K562 (cell line): ENCODE data around the gene TERT. TPM values are rescaled to one million over a fixed set of nuclear protein-coding genes. Genes with fewer than 3 reads are reported as not detected.

Experiments
- ATAC-seq: fragments of 200-7000 bp; cut with Tn5 transposase; 3 replicates; pipeline ENCODE4 v1.9.1; 2020; ENCODE audit warnings: moderate library complexity
- BruUV-seq: library from RNA; stranded (reverse); fragments of 400-500 nt; replicated peaks from 2 replicates; lab custom pipeline; 2021; lab: Mats Ljungman, UMichigan
- CTCF ChIA-PET: fragments of 300-600 bp; formaldehyde crosslinking; extraction: SDS; loops from one replicate; lab custom pipeline; 2021; ENCODE audit warnings: low intra/inter-chr PET ratio; lab: Yijun Ruan, JAX
- POLR2A ChIA-PET: fragments of 300-600, 350-650 bp; sonication (Branson Sonifier 250); formaldehyde crosslinking; extraction: SDS; loops from one replicate; lab custom pipeline; 2021; ENCODE audit warnings: antibody characterized with exemption, inconsistent platforms; lab: Yijun Ruan, JAX
- DNase-seq, 4 experiments: peaks; one replicate each; pipeline versions ENCODE4 v3.0.0 to v3.0.0-alpha.2; 2011 to 2018; ENCODE audit warnings: low spot score in 3 of 4, mixed read lengths in 3 of 4; ENCODE audit errors: extremely low read depth in 1 of 4
- FAIRE-seq: peaks from 2 replicates; lab custom pipeline; 2011; peaks lifted over from hg19 to GRCh38; lab: Jason Lieb, UNC
- H2AFZ ChIP-seq: 2 replicates; pipeline ENCODE4 v1.6.0; 2011; ENCODE audit warnings: low read depth, low read length, control low read depth, inconsistent platforms
- H3K27ac ChIP-seq: fragments of 200-600 bp; 3 replicates; pipeline ENCODE4 v1.8.0; 2011; ENCODE audit warnings: low read depth, mild to moderate bottlenecking, control low read depth, inconsistent platforms, low read length, moderate library complexity, mixed read lengths; ENCODE audit errors: extremely low read depth
- H3K27me3 ChIP-seq, 2 experiments: fragments of 300-600 bp in 1 of 2; 2 replicates in 1 of 2; 3 replicates in 1 of 2; pipeline versions ENCODE4 v1.6.0 to v1.8.0; 2011; ENCODE audit warnings: inconsistent platforms in 2 of 2, low read length in 2 of 2, mild to moderate bottlenecking in 1 of 2, mixed read lengths in 1 of 2, moderate library complexity in 1 of 2; ENCODE audit not compliant: control insufficient read depth in 2 of 2, insufficient read depth in 2 of 2
- H3K36me3 ChIP-seq: fragments of 300-600 bp; 3 replicates; pipeline ENCODE4 v1.8.0; 2011; ENCODE audit warnings: mild to moderate bottlenecking, low read length, inconsistent platforms; ENCODE audit not compliant: control insufficient read depth, insufficient read depth
- H3K4me1 ChIP-seq, 2 experiments: fragments of 200-600 bp in 1 of 2; replicated peaks in 1 of 2; 2 replicates in 1 of 2; 3 replicates in 1 of 2; pipeline versions ENCODE4 v1.5.1 to v1.8.0; 2011; ENCODE audit warnings: inconsistent platforms in 2 of 2, low read length in 2 of 2, mild to moderate bottlenecking in 1 of 2, mixed read lengths in 1 of 2, moderate library complexity in 1 of 2; ENCODE audit not compliant: control insufficient read depth in 2 of 2, insufficient read depth in 2 of 2
- H3K4me2 ChIP-seq: 2 replicates; pipeline ENCODE4 v1.6.1; 2011; ENCODE audit warnings: low read length, control low read depth, inconsistent platforms, mixed read lengths; ENCODE audit not compliant: insufficient read depth
- H3K4me3 ChIP-seq: fragments of 200-600 bp; sonication (generic), shearing (Covaris generic); 2 replicates; pipeline ENCODE4 v1.5.1; 2016; ENCODE audit warnings: control low read depth, inconsistent platforms
- H3K79me2 ChIP-seq: fragments of 200-600 bp; 3 replicates; pipeline ENCODE4 v1.8.0; 2011; ENCODE audit warnings: low read length, inconsistent platforms; ENCODE audit not compliant: control insufficient read depth, insufficient read depth
- H3K9ac ChIP-seq, 2 experiments: 2 replicates each; pipeline versions ENCODE4 v1.6.0 to v1.6.1; 2011; ENCODE audit warnings: low read depth in 2 of 2, low read length in 2 of 2, control low read depth in 1 of 2, inconsistent platforms in 1 of 2, mild to moderate bottlenecking in 1 of 2, mixed read lengths in 1 of 2; ENCODE audit not compliant: insufficient read depth in 1 of 2
- H3K9me1 ChIP-seq: one replicate; pipeline ENCODE4 v1.6.0; 2011; ENCODE audit warnings: inconsistent platforms, mild to moderate bottlenecking, low read length, moderate library complexity; ENCODE audit not compliant: control insufficient read depth, insufficient read depth
- H3K9me3 ChIP-seq: replicated peaks from 2 replicates; pipeline ENCODE4 v1.5.1; 2011; ENCODE audit warnings: low read depth, low read length, inconsistent platforms; ENCODE audit not compliant: control insufficient read depth, insufficient read depth
- H4K20me1 ChIP-seq: replicated peaks from 2 replicates; pipeline ENCODE4 v1.6.1; 2011; ENCODE audit warnings: low read length, inconsistent platforms, mixed read lengths; ENCODE audit not compliant: control insufficient read depth, insufficient read depth
- BRD9 ChIP-seq: fragments of 450-650 bp; IDR thresholded peaks from 2 replicates; pipeline ENCODE4 v1.6.1; 2018; ENCODE audit warnings: low read depth; ENCODE audit not compliant: partially characterized antibody
- PYGO2 ChIP-seq: fragments of 450-650 bp; IDR thresholded peaks from 2 replicates; pipeline ENCODE4 v1.6.1; 2016; ENCODE audit warnings: mild to moderate bottlenecking, missing genetic modification characterization, moderate library complexity, missing compliant biosample characterization
- SMARCA4 ChIP-seq: fragments of 450-650 bp; IDR thresholded peaks from 2 replicates; pipeline ENCODE4 v1.6.1; 2016
- TCF3 ChIP-seq: sonication (generic); formaldehyde crosslinking; IDR thresholded peaks from 2 replicates; pipeline ENCODE4 v1.4.0; 2020; ENCODE audit warnings: mild to moderate bottlenecking, missing genetic modification reagents
- WGBS: fragments of 100-300 bp; shearing (Covaris generic); methylation state at CpG from one replicate; pipeline ENCODE4 v1.1.6; 2016; ENCODE audit warnings: low coverage, mixed read lengths; ENCODE audit not compliant: insufficient coverage; ENCODE audit errors: missing lambda C conversion rate; 5-methylcytosine and 5-hydroxymethylcytosine counted together
- in situ Hi-C: fragments of 300-500 bp; cut with MboI; formaldehyde crosslinking; loops from 4 replicates; pipeline ENCODE4 v1.15.0; 2018; ENCODE audit warnings: inconsistent platforms, mixed read lengths
- intact Hi-C: fragments of 100-400 bp; cut with micrococcal nuclease; formaldehyde crosslinking; loops from 2 replicates; pipeline ENCODE4 v1.14.2; 2022
- polyA plus RNA-seq, 8 experiments: library from polyadenylated mRNA; depleted of rRNA in 4 of 8; stranded (reverse) in 5 of 8; unstranded in 3 of 8; fragments of >200 nt; fragmentation: Nextera tagmentation in 2 of 8; fragmentation: Illumina TruSeq in 1 of 8; extraction: Ambion mirVana in 2 of 8; extraction: Trizol in 1 of 8; gene quantifications; 2 replicates each; pipeline versions ENCODE4 v1.2.1 to v1.2.3, GENCODE V29; 2011 to 2014; ENCODE audit warnings: inconsistent platforms in 1 of 8, missing spikeins in 1 of 8
- total RNA-seq, 7 experiments: library from RNA; depleted of rRNA in 6 of 7; stranded (reverse); fragments of >200 nt in 6 of 7; fragmentation: Illumina TruSeq in 2 of 7; extraction: Trizol in 2 of 7; gene quantifications; 2 replicates each; pipeline versions ENCODE4 v1.2.1 to v1.2.3, GENCODE V29; 2011 to 2021; ENCODE audit warnings: low replicate concordance in 1 of 7
- TF ChIP-seq, protein P1 (sequence below), 3 experiments: IDR thresholded peaks in 2 of 3; conservative IDR thresholded peaks in 1 of 3; 2 replicates each; pipeline ENCODE4 v1.5.1; 2011 to 2012; ENCODE audit warnings: low read length in 3 of 3, mild to moderate bottlenecking in 3 of 3, control low read depth in 2 of 3, improper control_type of control experiment in 1 of 3, inconsistent platforms in 1 of 3, low read depth in 1 of 3, mixed read lengths in 1 of 3, moderate library complexity in 1 of 3; ENCODE audit not compliant: insufficient read depth in 2 of 3
- TF ChIP-seq, protein P2 (sequence below): IDR thresholded peaks from 2 replicates; pipeline ENCODE4 v1.6.1; 2012; ENCODE audit warnings: low read depth, low read length, improper control_type of control experiment, borderline replicate concordance
- TF ChIP-seq, protein P3 (sequence below), 2 experiments: fragments of 450-650 bp; IDR thresholded peaks; 2 replicates each; pipeline ENCODE4 v1.6.1; 2016

The TERT gene
- total and polyA plus RNA-seq, 9 of the 15 experiments (the other 6 are each of a cell fraction or from before 2014, with no cell fraction given) = 0.08 to 4.5 (median 0.98) TPM; not detected in 1

DNA sequence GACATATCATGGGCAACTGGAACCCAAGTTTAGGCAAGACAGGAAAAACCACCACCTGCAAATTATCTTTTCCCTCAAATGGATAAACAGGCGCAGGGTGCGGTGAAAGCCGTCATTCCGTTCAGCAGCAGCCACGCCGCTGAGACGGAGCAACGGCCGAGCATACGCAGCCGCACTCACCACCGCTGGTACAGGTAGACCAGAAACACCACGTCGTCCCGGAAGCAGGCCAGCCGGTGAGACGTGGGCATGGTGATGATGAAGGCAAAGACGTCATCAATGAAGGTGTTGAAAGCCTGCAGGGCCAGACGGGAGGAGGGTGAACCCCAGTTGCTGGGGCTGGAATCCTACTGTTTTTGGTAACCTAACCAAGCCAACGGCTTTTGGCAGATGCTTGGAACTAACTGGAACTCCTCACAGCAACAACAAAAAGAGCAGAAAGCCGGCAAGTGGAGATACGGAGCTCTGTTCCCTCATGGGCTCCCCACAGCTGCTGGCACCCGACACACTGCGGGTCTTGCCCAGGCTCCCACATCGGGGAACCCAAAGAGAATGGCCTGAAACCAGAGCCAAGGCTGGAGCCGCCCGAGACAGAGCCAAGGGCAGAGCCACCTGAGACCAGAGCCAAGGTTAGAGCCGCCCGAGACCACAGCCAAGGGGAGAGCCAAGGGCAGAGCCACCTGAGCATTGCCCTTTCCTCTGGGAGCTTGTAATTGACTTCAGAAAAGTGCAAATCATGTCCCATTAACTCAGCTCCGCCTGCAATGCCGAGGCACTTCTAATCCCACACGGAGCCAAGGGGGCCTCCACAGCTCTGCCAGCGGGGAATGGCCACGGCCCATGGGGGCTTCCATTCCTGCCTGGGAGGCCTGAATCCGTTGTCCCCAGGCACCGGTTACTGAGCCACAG lies 25.8 kb upstream of the TERT start:
- WGBS = 94% methylated on average over 36 of the region's 36 CpGs
- no peaks in the 10 kb centered on the region for H3K79me2 ChIP-seq
- peaks cover 12 to 48% of the 10 kb centered on the region in 2 experiments; a peak in 4 of 5 replicates for H3K4me1 ChIP-seq
- TF ChIP-seq BRD9 (no peak), PYGO2 (tag) (no peak), TCF3 (CRISPR knock-in tag) (no peak), SMARCA4 (no peak)
- TF ChIP-seq, protein P1, sequence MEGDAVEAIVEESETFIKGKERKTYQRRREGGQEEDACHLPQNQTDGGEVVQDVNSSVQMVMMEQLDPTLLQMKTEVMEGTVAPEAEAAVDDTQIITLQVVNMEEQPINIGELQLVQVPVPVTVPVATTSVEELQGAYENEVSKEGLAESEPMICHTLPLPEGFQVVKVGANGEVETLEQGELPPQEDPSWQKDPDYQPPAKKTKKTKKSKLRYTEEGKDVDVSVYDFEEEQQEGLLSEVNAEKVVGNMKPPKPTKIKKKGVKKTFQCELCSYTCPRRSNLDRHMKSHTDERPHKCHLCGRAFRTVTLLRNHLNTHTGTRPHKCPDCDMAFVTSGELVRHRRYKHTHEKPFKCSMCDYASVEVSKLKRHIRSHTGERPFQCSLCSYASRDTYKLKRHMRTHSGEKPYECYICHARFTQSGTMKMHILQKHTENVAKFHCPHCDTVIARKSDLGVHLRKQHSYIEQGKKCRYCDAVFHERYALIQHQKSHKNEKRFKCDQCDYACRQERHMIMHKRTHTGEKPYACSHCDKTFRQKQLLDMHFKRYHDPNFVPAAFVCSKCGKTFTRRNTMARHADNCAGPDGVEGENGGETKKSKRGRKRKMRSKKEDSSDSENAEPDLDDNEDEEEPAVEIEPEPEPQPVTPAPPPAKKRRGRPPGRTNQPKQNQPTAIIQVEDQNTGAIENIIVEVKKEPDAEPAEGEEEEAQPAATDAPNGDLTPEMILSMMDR (IDR thresholded peaks at IDR 0.05 in 2 of 3, conservative IDR thresholded peaks at IDR 0.05 in 1 of 3; ENCODE audit: insufficient read depth in 2 of 3, low read depth in 1 of 3, low read length in 3 of 3) = no peak
- TF ChIP-seq, protein P2, sequence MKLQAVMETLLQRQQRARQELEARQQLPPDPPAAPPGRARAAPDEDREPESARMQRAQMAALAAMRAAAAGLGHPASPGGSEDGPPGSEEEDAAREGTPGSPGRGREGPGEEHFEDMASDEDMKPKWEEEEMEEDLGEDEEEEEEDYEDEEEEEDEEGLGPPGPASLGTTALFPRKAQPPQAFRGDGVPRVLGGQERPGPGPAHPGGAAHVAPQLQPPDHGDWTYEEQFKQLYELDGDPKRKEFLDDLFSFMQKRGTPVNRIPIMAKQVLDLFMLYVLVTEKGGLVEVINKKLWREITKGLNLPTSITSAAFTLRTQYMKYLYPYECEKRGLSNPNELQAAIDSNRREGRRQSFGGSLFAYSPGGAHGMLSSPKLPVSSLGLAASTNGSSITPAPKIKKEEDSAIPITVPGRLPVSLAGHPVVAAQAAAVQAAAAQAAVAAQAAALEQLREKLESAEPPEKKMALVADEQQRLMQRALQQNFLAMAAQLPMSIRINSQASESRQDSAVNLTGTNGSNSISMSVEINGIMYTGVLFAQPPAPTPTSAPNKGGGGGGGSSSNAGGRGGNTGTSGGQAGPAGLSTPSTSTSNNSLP = no peak
- TF ChIP-seq, protein P3, sequence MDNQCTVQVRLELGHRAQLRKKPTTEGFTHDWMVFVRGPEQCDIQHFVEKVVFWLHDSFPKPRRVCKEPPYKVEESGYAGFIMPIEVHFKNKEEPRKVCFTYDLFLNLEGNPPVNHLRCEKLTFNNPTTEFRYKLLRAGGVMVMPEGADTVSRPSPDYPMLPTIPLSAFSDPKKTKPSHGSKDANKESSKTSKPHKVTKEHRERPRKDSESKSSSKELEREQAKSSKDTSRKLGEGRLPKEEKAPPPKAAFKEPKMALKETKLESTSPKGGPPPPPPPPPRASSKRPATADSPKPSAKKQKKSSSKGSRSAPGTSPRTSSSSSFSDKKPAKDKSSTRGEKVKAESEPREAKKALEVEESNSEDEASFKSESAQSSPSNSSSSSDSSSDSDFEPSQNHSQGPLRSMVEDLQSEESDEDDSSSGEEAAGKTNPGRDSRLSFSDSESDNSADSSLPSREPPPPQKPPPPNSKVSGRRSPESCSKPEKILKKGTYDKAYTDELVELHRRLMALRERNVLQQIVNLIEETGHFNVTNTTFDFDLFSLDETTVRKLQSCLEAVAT (IDR thresholded peaks at IDR 0.05) = no peak
- ATAC-seq (no peak), FAIRE-seq (no peak), DNase-seq (no peak)
- BruUV-seq = no TSS peak
- no peak overlapping the region for H3K4me2 ChIP-seq
- no peaks in the 10 kb centered on the region for H3K27me3 ChIP-seq
- H4K20me1 ChIP-seq = no peaks in the 10 kb centered on the region; the same call in 1 of the 2 replicates
- H2AFZ ChIP-seq = no peak overlapping the region
- POLR2A ChIA-PET = interaction anchor here (0.6 to 1.9 kb wide), 3 partner anchors 10 to 32 kb away, joined by 3 to 6 read pairs (median 3); no protein-coding TSS in a partner anchor
- peaks cover 81% of the 10 kb centered on the region for H3K36me3 ChIP-seq
- H3K9me1 ChIP-seq = no peaks in the 10 kb centered on the region
- no peaks in the 10 kb centered on the region for H3K9me3 ChIP-seq
- no peak overlapping the region for H3K4me3 ChIP-seq
- no peak overlapping the region for H3K9ac ChIP-seq
- in situ Hi-C loops (no loop called here), intact Hi-C loops (no loop called here)
- H3K27ac ChIP-seq = no peak overlapping the region
- CTCF ChIA-PET = no interaction called here
